IPS DF 19.7 (cell line): ENCODE data around the gene DCT.
"Not testable (repeated sequence)": the region's sequence is repeated elsewhere in the genome, so short reads cannot be mapped to it uniquely, and the experiment has no call there.

Source experiments
- DNase-seq: peaks from one replicate; pipeline ENCODE4 v3.0.0-alpha.2; 2013; ENCODE audit warnings: low read depth, low spot score

The DCT gene

DNA sequence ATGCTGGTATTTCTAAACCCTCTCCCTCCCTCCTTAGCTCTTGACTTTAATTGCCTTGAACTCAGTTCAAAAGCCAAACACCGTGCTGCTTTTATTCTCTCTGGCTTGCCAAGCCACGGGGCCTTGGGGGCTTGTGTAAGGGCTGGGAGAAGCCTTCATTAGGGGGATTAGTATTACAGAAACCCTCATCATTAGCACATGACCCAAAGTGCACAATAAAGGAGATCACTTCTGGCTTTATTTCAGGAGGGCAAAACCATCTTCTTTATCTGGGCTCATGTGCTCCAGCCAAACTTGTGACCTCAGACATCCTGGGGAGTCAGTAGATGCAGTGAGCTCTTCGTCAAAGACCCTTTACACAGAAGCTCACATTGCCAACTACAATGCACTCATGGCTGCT, at the start of gene DCT:
TSS of gene DCT (minus strand) at position 67 of the 400 bp plus-strand sequence. CDS start 427 bp downstream, outside the sequence.
- no peak for DNase-seq

DNA sequence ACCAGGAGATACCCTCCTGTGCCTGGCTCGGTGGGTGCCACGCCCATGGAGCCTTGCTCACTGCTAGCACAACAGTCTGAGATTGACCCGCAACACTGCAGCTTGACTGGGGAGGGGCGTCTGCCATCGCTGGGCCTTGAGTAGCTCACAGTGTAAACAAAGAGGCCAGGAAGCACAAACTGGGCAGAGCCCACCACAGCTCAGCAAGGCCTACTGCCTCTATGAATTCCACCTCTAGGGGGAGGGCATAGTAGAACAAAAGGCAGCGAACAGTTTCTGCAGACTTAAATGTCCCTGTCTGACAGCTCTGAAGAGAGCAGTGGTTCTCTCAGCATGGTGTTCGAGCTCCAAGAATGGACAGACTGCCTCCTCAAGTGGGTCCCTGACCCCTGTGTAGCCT, 47.5 kb upstream of the DCT start:
- not testable (repeated sequence) for DNase-seq

DNA sequence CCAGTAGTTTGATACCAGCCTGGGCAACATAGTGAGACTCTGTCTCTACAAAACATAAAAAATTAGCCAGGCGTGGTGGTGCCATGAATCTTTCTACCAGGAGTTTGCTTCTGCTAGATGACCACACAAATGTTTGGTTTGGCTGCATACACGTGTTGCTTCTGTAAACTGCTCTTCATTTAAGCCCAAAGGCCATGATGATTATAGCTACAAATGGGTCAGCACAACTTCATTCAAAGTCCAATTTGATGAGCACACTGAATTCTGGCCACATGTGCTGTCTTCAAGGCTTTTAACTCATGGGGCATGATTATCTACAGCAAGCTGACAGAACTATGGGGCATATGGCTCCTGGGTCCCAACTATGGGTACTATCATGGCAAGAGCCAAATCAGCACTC, 46.3 kb upstream of the DCT start:
- DNase-seq = no peak

DNA sequence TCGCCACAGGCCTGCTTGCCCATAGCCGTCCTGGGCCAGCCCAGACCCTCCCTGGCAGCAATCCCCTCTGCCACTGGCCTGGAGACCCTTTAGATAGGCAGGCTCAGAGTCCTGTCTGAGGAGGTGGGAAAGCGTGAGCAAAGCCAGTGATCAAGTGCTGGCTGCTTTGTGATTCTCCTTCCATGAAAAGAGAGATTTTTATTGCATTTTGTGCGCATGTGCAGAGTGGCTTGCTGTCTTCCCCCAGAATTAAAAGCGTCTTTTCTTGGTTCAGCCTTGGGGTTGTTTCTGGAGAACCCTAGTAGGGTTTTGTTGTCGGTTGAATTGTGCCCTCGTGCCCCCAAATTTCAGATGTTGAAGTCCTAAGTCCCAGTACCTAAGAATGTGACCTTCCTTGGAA, 44.9 kb upstream of the DCT start:
- no peak for DNase-seq

DNA sequence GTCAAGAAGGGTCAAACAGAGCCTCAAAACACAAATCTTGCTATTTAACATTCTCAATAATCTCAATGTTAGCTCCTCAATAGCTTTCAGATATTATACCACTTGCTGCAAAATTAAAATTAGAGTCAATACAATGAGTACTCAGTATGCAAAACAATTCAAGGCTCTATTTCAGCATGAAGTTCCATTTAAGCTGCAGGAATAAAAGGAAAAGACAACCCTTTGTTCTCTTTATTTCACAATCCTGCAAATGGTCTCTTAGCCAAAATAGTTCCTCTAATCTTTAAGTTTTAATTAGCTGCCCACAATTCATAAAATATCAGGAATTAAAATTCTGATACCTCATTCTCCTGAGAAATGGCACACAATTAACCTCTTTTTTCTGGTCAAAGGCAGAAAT, 40.5 kb upstream of the DCT start:
- DNase-seq = no peak

DNA sequence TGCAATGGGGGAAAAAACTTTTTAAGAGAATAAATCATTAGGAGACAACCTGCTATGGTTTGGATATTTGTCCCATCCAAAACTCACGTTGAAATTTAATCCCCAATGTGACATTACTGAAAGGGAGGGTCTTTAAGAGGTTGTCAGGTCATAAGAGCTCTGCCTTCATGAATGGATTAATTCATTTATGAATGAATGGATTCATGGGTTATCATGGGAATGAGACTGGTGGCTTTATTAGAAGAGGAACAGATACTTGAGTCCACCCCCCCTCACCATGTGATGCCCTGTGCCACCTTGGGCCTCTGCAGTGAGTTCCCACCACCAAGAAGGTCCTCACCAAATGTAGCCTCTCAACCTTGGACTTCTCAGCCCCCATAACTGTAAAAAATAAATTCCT, 37.0 kb upstream of the DCT start:
- DNase-seq = no peak

DNA sequence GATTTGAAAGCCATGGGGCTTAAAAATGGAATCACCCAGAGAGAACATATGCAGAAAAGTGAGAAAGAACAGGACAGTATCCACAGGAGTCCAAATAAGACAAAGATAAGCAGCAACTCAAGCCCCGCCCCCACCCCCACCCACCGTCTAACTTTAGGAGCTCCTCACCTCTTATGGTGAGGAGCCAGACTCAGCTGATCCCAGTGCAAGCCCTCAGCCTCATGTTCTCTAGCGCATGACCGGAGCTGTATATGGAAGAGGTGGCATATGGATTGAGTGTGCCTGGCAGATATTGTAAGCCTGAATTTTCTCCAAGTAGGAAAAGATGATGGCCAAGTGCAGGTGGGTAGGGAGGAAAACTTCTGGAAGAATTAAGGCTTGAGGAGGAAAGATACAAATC, 36.4 kb upstream of the DCT start:
- no peak for DNase-seq

DNA sequence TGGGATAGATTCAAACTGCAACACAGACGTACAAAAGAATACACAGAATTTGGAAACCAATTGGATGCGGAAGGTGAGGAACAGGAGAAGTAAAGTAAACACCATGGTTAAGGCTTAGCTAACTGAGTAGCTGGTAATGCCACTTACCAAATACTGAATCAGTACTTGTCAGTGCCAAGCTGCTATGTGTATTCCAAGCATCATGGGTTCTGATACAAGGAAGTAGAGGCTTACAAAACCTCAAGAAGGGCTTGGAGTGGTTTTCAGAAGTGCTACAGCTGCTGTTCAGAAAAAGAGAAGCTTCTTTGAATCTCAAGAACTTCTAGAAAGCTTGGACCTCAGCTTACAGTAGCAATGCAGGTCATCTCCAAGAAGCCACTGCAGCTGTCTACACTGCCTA, 35.9 kb upstream of the DCT start:
- DNase-seq = no peak

DNA sequence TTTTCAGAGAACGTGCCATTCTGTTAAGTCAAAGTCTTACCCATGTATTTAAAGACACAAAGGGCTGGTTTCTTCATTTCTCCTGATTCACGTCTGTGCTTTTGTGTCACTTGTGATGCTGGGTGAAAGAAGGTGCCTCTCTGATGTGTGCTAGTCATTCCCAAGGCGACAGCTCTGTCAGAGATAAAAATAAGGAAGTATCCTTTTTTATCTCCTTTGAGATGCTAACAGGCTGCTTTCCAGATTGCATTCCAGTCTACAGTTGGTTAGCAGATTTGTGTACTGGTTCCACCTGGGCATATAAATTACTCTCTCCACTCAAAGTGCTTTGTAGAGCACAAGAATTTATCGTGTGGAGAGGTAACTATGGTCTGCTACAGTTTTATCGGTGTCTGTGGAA, 33.5 kb upstream of the DCT start:
- DNase-seq = no peak

DNA sequence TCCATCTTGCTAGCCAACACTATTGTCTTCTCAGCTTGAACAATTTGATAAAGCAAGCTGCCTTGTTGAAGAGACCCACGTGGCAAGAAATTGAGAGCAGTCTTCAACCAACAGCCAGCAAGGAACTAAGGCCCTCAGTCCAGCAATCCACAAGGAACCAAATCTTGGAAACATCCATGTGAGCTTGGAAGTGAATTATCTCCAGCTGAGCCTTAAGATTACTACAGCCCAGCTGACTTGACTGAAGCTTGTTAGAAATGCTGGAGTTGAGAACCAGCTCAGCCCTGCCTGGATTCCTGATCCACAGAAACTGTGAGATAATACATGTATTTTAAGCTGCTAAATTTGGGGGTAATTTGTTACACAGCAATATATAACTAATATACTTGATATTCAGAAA, 26.2 kb upstream of the DCT start:
- DNase-seq = no peak

DNA sequence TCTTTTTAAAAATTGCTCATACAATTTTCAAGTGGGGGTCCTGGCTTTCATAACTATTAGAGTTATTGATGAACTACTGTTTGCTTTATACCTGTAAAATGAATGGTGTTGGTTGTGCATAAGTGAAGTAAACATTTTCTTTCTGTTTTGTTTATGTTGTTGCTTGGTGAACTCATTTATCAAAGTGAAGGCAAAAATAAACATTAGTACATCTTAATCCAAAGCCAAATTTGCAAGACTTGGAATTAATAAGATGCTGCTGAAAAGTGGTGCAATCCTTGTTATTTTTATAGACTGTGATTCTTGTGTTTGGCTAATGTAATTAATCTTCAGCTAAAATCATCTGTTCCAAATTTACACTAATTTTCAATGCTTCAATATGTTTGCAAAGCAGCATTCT, 24.4 kb upstream of the DCT start:
- no peak for DNase-seq

DNA sequence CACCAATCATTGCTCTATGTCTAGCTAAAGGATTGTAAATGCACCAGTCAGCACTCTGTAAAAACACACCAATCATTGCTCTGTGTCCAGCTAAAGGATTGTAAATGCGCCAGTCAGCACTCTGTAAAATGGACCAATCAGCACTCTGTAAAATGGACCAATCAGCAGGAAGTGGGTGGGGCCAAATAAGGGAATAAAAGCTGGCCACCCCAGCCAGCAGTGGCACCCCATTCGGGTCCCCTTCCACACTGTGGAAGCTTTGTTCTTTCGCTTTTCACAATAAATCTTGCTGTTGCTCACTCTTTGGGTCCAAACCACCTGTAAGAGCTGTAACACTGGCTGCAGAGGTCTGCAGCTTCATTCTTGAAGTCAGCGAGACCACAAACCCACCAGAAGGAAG, 19.3 kb upstream of the DCT start:
- not testable (repeated sequence) for DNase-seq

DNA sequence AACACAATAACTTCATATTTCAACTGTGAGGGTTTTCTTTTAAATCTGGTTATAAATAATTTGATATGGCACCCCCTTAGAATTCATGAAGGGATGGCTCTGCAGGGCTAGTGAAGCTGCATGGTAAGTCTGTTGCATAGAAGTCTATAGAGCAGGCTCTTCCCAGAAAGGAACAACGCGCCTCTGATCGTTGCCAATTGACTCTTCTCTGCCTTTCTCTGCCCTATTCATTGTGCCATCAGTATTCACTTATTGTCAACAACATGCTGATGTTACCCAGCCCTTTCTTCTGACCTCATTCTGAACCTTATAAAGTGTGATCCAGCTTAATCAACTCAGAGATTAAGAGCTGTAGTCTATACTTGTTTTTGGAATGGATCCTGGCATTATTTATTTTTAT, 16.3 kb upstream of the DCT start:
- DNase-seq = no peak

DNA sequence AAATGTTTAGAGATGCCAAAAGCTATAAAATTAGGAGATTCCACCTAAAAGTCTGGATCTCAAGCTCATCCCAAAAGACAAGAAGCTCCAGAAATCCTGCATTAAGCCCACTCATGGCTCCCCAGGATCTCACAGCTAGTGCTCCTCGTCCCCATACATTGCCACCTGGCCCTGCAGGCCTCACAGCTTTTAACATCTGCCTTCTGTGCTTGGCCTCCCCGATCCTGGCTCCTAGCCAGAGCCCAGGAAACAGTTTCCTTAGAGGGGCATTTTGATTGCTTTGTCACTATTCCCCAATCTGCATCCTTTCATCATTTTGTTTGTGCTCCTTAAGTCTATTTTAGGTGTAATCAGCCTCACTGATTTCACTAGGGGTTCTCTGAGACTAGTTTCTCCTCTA, 14.5 kb upstream of the DCT start:
- DNase-seq = no peak

DNA sequence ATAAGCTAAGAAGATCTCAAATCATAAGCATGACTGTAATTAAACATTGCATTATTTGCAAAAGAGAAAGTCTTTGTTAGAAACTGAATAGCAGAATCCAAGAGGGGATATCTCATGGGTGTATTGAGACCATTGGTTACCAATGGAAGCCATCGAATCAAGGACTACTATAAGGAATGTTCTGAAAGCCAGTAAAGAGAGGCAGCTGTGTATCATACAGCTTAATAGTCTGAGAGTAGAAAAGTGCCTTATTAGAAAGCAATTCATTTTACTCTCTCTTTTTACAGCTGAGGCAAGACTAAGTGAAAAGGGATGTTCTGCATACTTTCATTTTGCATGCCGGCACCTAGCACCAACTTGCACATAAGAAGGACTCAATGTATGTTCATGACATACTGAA, 7.6 kb upstream of the DCT start:
- DNase-seq = no peak

DNA sequence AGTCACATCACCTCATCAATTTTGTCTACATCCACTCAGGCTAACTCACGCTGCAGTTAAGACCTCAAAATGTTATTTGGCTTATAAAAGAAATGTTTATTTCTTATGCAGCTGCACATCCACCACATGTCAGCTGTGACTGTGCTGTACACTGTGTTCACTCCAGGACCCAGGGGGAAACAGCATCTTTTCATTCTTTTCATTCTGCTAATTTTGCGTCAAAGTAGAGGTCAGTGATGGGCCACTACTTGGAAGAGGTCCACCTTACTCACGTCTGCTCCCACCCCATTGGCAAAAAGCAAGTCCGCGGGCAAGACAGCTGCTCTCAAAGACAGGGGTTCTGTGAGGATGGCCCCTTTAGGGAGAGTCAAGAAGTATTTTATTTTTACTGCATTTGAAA, 4.5 kb upstream of the DCT start:
- no peak for DNase-seq

DNA sequence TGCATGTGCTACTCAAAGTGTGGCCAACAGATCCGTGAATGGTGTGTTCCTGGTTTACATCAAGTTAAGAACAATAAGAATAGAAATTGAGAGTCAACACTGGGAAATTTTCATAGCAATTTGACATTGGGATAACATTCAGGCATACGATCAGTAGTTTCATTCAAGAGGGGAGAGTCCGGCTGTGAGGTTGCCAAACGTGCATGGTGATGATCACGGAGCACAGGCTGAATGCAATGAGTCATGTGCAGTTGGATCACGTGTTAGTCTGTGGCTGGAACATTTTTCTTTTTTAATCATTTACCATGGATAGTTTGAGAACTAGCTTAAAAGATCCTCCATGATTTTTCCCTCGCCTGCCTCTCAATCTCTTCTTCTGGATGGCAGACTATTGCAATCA, 2.5 kb upstream of the DCT start:
- no peak for DNase-seq

DNA sequence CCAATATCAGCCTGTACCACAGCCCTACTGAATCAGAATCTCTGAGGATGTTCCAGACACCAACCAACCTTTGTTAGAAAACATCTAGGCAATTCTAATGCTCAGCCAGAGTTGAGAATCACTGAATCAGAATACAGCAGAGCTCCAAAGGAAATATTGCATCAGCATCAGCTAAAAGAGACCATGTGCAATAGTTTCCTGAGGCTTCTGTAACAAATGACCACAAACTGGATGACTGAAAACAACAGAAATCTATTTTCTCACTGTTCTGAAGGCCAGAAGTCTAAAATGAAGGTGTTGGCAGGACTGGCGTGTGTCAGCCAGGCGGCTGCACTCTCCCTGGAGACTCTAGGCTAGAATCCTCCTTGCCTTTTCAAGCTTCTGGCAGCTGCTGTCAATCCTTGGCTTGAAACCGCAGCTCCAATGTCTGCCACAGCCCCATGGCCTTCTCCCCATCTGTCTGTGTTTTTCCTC, 1.2 kb upstream of the DCT start:
- DNase-seq = no peak

DNA sequence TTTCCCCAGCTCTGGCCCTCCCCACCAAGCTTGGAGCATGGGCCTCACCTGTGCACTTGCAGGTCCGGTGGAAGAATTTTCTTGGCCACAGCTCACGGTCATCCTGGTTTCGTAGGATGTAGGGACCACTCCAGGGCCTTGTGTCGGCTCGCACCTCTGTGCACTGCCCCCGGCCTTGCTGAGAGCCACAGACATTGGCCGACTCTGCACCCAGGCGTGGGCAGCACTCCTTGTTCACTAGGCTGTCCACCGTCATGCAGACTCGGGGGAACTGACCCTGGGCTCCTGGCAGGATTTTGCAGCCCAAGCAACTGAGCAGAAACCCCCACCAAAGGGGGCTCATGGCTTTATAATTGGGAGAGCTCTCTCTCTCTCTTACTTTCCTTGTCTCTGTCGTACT, 569 bp downstream of the DCT start:
- no peak for DNase-seq

DNA sequence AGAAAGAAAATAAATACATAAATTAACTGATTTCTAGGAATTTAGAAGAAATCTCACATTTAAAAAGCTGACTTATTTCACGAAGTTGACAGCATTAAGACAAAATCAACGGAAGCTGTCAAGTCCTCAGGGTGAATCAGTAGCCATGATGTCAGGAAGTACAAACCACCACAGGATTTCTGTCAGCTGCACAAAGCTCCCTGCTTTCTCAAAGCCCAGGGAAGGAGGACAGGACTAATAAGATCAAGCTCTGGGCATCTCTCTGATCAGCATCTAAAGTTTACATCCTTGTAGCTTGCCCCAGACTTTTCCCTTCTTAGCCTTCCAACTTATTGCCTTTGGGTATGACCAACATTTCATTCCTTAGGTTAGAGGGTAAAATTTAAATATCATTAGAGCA, 9.4 kb downstream of the DCT start:
- DNase-seq = no peak

DNA sequence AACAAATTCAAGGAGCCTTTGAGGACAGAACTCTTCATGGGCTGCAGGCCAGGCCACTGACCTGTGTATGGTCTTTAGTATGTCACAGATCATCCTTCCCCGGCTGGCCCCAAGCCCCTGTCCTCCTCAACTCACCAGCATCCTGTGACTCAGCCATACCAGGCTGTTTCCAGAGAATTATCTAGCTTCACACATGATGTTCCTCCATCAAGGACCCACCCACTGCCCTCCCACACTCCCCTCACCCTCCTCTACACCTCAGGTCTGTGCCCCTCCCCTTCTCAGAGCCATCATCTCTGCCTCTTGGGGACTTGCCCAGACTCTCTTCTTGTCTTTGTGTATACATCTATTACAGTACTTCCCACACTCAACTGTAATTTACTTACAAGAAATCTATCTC, 14.7 kb downstream of the DCT start:
- DNase-seq = no peak

DNA sequence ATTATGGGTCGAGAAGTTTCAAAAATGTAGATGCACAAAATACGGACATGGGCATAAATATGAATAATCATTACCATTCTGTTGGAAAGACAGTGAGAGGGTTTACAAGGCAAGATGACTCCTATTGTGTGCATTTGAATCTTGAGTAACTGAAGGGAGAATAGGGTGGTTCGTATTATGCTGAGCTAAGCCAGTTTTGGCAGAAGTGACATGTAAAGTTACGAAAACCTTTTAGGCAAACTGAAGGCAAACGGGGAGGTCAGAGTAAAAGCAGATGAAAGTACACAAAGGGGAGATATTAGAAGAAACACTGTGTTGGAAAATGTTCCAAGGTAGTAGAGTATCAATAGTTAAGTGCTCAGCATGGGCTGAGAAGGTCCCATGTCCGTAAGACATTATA, 16.8 kb downstream of the DCT start:
- DNase-seq = no peak

DNA sequence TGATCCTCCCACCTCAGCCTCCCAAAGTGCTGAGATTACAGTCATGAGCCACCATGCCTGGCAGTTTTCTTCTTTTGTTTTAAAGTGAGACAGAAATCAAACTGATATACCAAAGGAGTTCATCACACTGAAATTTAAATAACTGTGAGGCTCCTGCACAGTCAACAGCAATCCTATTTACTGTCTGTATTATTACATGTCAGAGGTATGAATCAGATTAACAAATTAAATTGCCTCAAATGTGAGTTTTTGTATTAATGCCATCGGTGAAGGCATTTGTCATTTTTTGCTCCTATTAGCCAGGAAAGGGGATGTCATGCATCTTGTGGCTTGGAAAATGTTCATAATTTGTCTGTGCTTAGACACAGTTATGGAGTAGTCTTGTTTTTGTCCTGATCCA, 20.4 kb downstream of the DCT start:
- no peak for DNase-seq

DNA sequence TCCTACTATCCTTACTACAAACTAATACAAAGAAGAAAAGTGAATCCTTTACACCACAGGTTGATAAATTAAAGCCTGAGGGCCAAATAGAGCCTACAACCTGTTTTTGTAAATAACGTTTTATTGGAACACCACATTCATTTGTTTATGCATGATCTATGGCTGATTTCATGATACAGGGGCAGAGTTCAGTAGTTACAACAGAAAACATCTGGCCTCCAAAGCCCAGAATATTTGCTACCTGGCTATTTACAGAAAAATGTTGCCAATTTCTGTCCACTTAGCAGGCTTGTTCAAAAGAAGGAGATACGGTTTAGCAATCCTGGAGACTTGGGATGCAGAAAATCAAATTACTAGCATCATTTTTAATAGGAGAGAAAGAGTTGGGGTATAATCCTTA, 24.1 kb downstream of the DCT start:
- no peak for DNase-seq

DNA sequence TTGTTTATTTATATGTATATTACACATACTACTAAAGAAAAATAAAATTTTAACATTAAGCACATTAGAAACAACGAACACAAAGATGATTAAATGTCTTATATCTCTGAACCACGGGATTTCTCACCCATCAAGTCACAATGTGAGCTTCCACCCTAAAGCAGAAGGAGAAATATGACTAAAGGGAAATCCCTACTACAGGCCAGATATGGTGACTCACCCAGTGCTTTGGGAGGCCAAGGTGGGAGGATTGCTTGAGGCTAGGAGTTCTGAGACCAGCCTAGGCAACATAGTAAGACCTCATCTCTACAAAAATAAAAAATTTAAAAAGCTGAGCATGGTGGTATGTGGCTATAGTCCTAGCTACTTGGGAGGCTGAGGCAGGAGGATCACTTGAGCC, 24.6 kb downstream of the DCT start:
- DNase-seq = no peak
